Measurements from ENCODE around the gene ZNF77. TPM values are rescaled to one million over a fixed set of nuclear protein-coding genes. Genes with fewer than 3 reads are reported as not detected.

ZNF77 gene
- polyA plus RNA-seq, 1 of the 3 experiments (the other 2 are of a cell fraction), result 4.4 TPM

DNA sequence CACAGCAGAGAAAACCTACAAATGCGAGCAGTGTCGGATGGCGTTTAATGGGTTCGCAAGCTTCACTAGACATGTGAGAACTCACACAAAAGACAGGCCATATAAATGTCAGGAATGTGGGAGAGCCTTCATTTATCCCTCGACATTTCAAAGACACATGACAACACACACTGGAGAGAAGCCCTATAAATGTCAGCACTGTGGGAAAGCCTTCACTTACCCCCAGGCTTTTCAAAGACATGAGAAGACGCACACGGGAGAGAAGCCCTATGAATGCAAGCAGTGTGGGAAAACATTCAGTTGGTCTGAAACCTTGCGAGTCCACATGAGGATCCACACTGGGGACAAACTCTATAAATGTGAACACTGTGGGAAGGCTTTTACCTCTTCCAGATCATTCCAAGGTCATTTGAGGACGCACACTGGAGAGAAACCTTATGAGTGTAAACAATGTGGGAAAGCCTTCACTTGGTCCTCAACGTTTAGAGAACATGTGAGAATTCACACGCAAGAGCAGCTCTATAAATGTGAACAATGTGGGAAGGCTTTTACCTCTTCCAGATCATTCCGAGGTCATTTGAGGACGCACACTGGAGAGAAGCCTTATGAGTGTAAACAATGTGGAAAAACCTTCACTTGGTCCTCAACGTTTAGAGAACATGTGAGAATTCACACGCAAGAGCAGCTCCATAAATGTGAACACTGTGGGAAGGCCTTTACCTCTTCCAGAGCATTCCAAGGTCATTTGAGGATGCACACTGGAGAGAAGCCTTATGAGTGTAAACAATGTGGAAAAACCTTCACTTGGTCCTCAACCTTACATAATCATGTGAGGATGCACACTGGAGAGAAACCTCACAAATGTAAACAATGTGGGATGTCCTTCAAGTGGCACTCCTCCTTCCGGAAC, 27.2 kb downstream of the ZNF77 start:
- CTCF ChIA-PET, result no interaction called here

DNA sequence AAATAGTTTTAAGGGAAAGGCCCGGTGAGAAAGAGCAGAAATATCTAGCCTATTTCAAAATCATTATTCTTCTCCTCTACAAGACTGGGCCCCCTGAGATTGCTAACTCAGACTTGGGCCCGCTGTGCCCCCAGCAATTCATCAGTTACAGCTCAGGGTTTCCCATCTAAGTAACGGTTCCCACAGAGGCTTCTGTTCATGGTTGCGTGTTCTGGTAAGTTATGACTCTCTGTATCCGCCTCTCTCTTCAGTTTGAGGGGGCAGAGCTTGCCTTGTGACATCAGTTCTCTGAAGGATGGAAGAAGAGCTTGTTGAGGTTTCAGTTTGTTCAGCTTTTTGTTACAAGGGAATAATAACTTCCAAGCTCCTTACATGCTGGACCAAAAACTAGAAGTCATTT, 32.5 kb downstream of the ZNF77 start:
- H3K9me2 ChIP-seq, result no peaks in the 10 kb centered on the region
- H3K9ac ChIP-seq, result no peak overlapping the region
- no peaks in the 10 kb centered on the region for H3K27me3 ChIP-seq (ENCODE audit: insufficient read depth)
- peaks cover 17 to 29% of the 10 kb centered on the region in 2 experiments for H3K36me3 ChIP-seq (replicated peaks in 1 of 2; ENCODE audit: control insufficient read depth in 1 of 2, insufficient read depth in 2 of 2, low read length in 1 of 2)
- H3K27ac ChIP-seq (ENCODE audit: low read depth in 2 of 2, low read length in 1 of 2), result no peak overlapping the region
- 90% methylated on average over 5 of the region's 5 CpGs for WGBS (ENCODE audit: low lambda C conversion rate)
- H3K4me3 ChIP-seq (ENCODE audit: low read depth in 2 of 2, low read length in 1 of 2), result no peak overlapping the region
- H3K79me2 ChIP-seq (ENCODE audit: insufficient read depth), result peaks cover 13% of the 10 kb centered on the region; the same call in 1 of the 2 replicates
- no peaks in the 10 kb centered on the region for H3K4me1 ChIP-seq (ENCODE audit: control insufficient read depth in 1 of 2, insufficient read depth in 2 of 2, low read depth in 1 of 2, low read length in 1 of 2)
- H4K20me1 ChIP-seq (ENCODE audit: insufficient read depth), result no peaks in the 10 kb centered on the region
- peaks cover 9% of the 10 kb centered on the region for H3F3A ChIP-seq (replicated peaks; ENCODE audit: insufficient read depth)
- H3K9me3 ChIP-seq, result peaks cover under 1% of the 10 kb centered on the region; the same call in 1 of the 2 replicates
- no peak for DNase-seq
- H2AFZ ChIP-seq (ENCODE audit: low read depth), result no peak overlapping the region
- CTCF ChIA-PET, result interaction anchor here (1.9 kb wide), 1 partner anchor 25 kb away, joined by 6 read pairs; no protein-coding TSS in a partner anchor
- TF ChIP-seq, protein P1, sequence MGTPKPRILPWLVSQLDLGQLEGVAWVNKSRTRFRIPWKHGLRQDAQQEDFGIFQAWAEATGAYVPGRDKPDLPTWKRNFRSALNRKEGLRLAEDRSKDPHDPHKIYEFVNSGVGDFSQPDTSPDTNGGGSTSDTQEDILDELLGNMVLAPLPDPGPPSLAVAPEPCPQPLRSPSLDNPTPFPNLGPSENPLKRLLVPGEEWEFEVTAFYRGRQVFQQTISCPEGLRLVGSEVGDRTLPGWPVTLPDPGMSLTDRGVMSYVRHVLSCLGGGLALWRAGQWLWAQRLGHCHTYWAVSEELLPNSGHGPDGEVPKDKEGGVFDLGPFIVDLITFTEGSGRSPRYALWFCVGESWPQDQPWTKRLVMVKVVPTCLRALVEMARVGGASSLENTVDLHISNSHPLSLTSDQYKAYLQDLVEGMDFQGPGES (IDR thresholded peaks at IDR 0.05; ENCODE audit: low read depth, low read length), result no peak
- no peak for TF ChIP-seq CHD2 (IDR thresholded peaks at IDR 0.05; ENCODE audit: low read length, partially characterized antibody)
- POLR2A ChIA-PET, result no interaction called here
- no peak overlapping the region for H3K4me2 ChIP-seq

More for the DNA sequence above, 27.2 kb downstream of the ZNF77 start:
- H4K20me1 ChIP-seq (ENCODE audit: insufficient read depth), result no peaks in the 10 kb centered on the region
- H2AFZ ChIP-seq (ENCODE audit: low read depth), result no peak overlapping the region
- WGBS (ENCODE audit: low lambda C conversion rate), result 91% methylated on average over 16 of the region's 16 CpGs
- TF ChIP-seq, protein P2, sequence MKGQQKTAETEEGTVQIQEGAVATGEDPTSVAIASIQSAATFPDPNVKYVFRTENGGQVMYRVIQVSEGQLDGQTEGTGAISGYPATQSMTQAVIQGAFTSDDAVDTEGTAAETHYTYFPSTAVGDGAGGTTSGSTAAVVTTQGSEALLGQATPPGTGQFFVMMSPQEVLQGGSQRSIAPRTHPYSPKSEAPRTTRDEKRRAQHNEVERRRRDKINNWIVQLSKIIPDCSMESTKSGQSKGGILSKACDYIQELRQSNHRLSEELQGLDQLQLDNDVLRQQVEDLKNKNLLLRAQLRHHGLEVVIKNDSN (IDR thresholded peaks at IDR 0.05; ENCODE audit: borderline replicate concordance, low read depth), result no peak
- TF ChIP-seq TCF12 (IDR thresholded peaks at IDR 0.05) (no peak), CHD2 (IDR thresholded peaks at IDR 0.05; ENCODE audit: low read length, partially characterized antibody) (no peak), SMC3 (IDR thresholded peaks at IDR 0.05; ENCODE audit: low read depth, low read length) (no peak), YY1 (IDR thresholded peaks at IDR 0.05; ENCODE audit: low read depth) (no peak), GABPA (IDR thresholded peaks at IDR 0.05; ENCODE audit: low read depth) (no peak), RXRA (IDR thresholded peaks at IDR 0.05; ENCODE audit: borderline replicate concordance, low read depth) (no peak), FOSL2 (IDR thresholded peaks at IDR 0.05; ENCODE audit: borderline replicate concordance, low read depth) (no peak), RAD21 (IDR thresholded peaks at IDR 0.05; ENCODE audit: low read length) (no peak), FOXM1 (IDR thresholded peaks at IDR 0.05; ENCODE audit: low read depth) (no peak), SIN3A (IDR thresholded peaks at IDR 0.05; ENCODE audit: borderline replicate concordance, low read depth, low read length) (no peak), FOXJ3 (CRISPR knock-in tag; IDR thresholded peaks at IDR 0.05) (no peak), JUND (IDR thresholded peaks at IDR 0.05) (no peak), RCOR1 (IDR thresholded peaks at IDR 0.05; ENCODE audit: low read length) (no peak), TEAD4 (IDR thresholded peaks at IDR 0.05; ENCODE audit: borderline replicate concordance, insufficient read depth) (no peak)
- TF ChIP-seq, protein P1 (IDR thresholded peaks at IDR 0.05; ENCODE audit: low read depth, low read length), result no peak
- TF ChIP-seq, protein P3, sequence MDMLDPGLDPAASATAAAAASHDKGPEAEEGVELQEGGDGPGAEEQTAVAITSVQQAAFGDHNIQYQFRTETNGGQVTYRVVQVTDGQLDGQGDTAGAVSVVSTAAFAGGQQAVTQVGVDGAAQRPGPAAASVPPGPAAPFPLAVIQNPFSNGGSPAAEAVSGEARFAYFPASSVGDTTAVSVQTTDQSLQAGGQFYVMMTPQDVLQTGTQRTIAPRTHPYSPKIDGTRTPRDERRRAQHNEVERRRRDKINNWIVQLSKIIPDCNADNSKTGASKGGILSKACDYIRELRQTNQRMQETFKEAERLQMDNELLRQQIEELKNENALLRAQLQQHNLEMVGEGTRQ (IDR thresholded peaks at IDR 0.05; ENCODE audit: borderline replicate concordance, low read depth, low read length), result no peak
- TF ChIP-seq, protein P4, sequence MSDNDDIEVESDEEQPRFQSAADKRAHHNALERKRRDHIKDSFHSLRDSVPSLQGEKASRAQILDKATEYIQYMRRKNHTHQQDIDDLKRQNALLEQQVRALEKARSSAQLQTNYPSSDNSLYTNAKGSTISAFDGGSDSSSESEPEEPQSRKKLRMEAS (IDR thresholded peaks at IDR 0.05; ENCODE audit: low read depth), result no peak
- peaks cover 27 to 48% of the 10 kb centered on the region in 2 experiments for H3K36me3 ChIP-seq (replicated peaks in 1 of 2; ENCODE audit: control insufficient read depth in 1 of 2, insufficient read depth in 2 of 2, low read length in 1 of 2)
- H3K9ac ChIP-seq, result no peak overlapping the region
- peaks cover 10% of the 10 kb centered on the region; the same call in 1 of the 2 replicates for H3K9me3 ChIP-seq
- H3K4me2 ChIP-seq, result no peak overlapping the region
- POLR2A ChIA-PET, result no interaction called here
- no peaks in the 10 kb centered on the region for H3K79me2 ChIP-seq (ENCODE audit: insufficient read depth)
- no peaks in the 10 kb centered on the region for H3K4me1 ChIP-seq (ENCODE audit: control insufficient read depth in 1 of 2, insufficient read depth in 2 of 2, low read depth in 1 of 2, low read length in 1 of 2)
- peak overlapping the region in 1 of 2 experiments; percentile 1; a peak in 1 of 4 replicates for H3K4me3 ChIP-seq (ENCODE audit: low read depth in 2 of 2, low read length in 1 of 2)
- no peaks in the 10 kb centered on the region for H3F3A ChIP-seq (replicated peaks; ENCODE audit: insufficient read depth)
- no peak for DNase-seq
- no peak overlapping the region for H3K27ac ChIP-seq (ENCODE audit: low read depth in 2 of 2, low read length in 1 of 2)
- no peaks in the 10 kb centered on the region for H3K9me2 ChIP-seq
- H3K27me3 ChIP-seq (ENCODE audit: insufficient read depth), result no peaks in the 10 kb centered on the region
